Fibroblast of pulmonary artery (primary cell): ENCODE measurements around the gene FRMD4A.

Source experiments
- DNase-seq: peaks from one replicate; pipeline ENCODE4 v3.0.0-alpha.2; 2010; ENCODE audit warnings: low read depth
- H3K4me3 ChIP-seq: replicated peaks from 2 replicates; pipeline ENCODE4 v1.5.1; 2011; ENCODE audit warnings: low read depth, mild to moderate bottlenecking, control low read depth, low read length, moderate library complexity
- CTCF ChIP-seq: IDR thresholded peaks from 2 replicates; pipeline ENCODE4 v1.5.1; 2011; ENCODE audit warnings: mild to moderate bottlenecking, control low read depth, low read length, inconsistent platforms; ENCODE audit errors: missing control alignments

The FRMD4A gene

GRCh38 chr10:14312014-14312413 lies 18.7 kb downstream of the FRMD4A start:
- TF ChIP-seq CTCF: no peak
- DNase-seq: no peak
- no peak overlapping the region for H3K4me3 ChIP-seq

GRCh38 chr10:14311206-14311957 lies 19.3 kb downstream of the FRMD4A start:
- TF ChIP-seq CTCF: no peak
- DNase-seq: no peak
- no peak overlapping the region for H3K4me3 ChIP-seq

GRCh38 chr10:14309593-14309992 lies 21.1 kb downstream of the FRMD4A start:
- no peak overlapping the region for H3K4me3 ChIP-seq
- no peak for TF ChIP-seq CTCF
- no peak for DNase-seq

- no peak for DNase-seq
- H3K4me3 ChIP-seq: no peak overlapping the region
- no peak for TF ChIP-seq CTCF
Observed at GRCh38 chr10:14306190-14306589, 24.5 kb downstream of the FRMD4A start.

- no peak overlapping the region for H3K4me3 ChIP-seq
- TF ChIP-seq CTCF: no peak
- DNase-seq: no peak
Observed at GRCh38 chr10:14304046-14304445, 26.7 kb downstream of the FRMD4A start.

GRCh38 chr10:14302035-14302434 lies 28.7 kb downstream of the FRMD4A start:
- peak; percentile 37 for DNase-seq
- peak; percentile 60 for TF ChIP-seq CTCF
- H3K4me3 ChIP-seq: no peak overlapping the region

GRCh38 chr10:14299556-14299955 lies 31.2 kb downstream of the FRMD4A start:
- TF ChIP-seq CTCF: no peak
- DNase-seq: no peak
- H3K4me3 ChIP-seq: no peak overlapping the region
